Measurements from ENCODE around the gene TLCD2. TPM values are rescaled to one million over a fixed set of nuclear protein-coding genes. Genes with fewer than 3 reads are reported as not detected.
"Not testable (repeated sequence)": the region's sequence is repeated elsewhere in the genome, so short reads cannot be mapped to it uniquely, and the experiment has no call there.

TLCD2 gene
- total RNA-seq, 1 donor from 2014 or later, result 4.0 TPM

DNA sequence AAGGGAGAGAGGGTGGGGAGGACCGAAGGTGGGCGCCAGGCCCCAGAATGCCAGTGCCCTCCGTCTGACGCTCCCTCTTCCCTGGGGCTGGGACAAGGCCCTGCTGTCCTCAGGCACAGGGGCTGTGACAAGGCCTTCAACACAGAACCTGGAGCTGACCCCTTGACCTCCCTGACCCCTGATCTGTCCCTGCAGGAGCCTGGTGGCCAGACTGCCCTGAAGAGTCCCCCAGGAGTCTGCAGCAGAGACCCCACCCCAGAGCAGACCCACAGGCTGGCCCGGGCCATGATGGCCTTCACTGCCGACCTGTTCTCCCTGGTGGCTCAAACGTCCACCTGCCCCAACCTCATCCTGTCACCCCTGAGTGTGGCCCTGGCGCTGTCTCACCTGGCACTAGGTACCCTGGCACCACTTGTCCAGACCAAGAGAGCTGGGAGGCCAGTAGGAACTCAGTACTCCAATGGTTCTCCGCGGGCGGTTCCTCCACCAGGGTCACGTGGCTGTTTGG, 35.4 kb upstream of the TLCD2 start:
- Mint-ChIP-seq H3K36me3 (no peaks in the 10 kb centered on the region), H3K9me3 (no peaks in the 10 kb centered on the region), H3K27me3 (no peaks in the 10 kb centered on the region), H3K4me3 (no peak overlapping the region), H3K27ac (no peak overlapping the region), H3K4me1 (ENCODE audit: unreplicated experiment) (peaks cover 8% of the 10 kb centered on the region)
- DNase-seq (ENCODE audit: extremely low spot score, unreplicated experiment), result no peak
- TF ChIP-seq, protein P1, sequence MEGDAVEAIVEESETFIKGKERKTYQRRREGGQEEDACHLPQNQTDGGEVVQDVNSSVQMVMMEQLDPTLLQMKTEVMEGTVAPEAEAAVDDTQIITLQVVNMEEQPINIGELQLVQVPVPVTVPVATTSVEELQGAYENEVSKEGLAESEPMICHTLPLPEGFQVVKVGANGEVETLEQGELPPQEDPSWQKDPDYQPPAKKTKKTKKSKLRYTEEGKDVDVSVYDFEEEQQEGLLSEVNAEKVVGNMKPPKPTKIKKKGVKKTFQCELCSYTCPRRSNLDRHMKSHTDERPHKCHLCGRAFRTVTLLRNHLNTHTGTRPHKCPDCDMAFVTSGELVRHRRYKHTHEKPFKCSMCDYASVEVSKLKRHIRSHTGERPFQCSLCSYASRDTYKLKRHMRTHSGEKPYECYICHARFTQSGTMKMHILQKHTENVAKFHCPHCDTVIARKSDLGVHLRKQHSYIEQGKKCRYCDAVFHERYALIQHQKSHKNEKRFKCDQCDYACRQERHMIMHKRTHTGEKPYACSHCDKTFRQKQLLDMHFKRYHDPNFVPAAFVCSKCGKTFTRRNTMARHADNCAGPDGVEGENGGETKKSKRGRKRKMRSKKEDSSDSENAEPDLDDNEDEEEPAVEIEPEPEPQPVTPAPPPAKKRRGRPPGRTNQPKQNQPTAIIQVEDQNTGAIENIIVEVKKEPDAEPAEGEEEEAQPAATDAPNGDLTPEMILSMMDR (conservative IDR thresholded peaks at IDR 0.05), result no peak

DNA sequence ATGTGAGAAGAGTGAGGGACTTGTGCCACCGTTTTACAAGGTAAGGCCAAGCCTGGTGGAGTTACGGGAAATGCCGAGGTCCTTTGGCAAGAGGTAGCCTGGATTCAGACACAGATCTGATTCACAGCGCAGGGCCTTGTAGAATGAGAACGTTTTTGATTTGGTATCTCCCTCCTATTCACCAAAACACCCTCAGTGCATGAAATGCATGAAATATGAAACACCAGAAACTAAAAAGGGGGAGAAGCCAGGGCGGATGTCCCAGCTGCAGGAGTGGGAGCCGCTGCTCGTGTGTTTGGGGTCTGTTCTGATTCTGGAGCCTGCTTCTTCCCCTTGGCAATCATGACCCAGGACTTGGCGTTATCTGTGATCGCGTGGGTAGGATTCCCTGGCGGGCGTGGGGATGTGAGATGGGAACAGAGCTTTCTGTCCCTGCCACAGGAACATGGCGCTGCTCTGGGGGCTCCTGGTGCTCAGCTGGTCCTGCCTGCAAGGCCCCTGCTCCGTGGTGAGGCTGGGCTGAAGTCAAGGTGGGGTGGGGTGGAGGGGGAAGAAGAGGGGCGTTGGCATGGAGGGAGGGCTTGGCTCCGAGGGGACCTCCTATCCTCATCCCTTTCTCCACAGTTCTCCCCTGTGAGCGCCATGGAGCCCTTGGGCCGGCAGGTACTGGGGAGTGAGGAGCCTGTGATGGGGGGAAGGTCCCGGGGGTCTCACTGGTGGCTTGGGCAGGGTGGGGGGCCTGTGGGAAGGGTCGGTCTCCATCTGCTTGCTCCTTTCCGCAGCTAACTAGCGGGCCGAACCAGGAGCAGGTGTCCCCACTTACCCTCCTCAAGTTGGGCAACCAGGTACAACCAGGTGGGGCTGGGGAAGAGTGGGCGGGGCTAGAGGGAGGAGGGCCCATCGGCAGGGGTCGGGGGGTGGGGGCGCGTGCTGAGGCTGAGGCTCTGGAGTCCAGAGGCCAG, 34.7 kb upstream of the TLCD2 start:
- peaks cover 8% of the 10 kb centered on the region for H3K4me1 Mint-ChIP-seq (ENCODE audit: unreplicated experiment)
- H3K27ac Mint-ChIP-seq, result no peak overlapping the region
- no peak for DNase-seq (ENCODE audit: extremely low spot score, unreplicated experiment)
- H3K27me3 Mint-ChIP-seq, result no peaks in the 10 kb centered on the region
- H3K4me3 Mint-ChIP-seq, result no peak overlapping the region
- no peaks in the 10 kb centered on the region for H3K36me3 Mint-ChIP-seq
- H3K9me3 Mint-ChIP-seq, result no peaks in the 10 kb centered on the region
- TF ChIP-seq, protein P1 (conservative IDR thresholded peaks at IDR 0.05), result no peak

DNA sequence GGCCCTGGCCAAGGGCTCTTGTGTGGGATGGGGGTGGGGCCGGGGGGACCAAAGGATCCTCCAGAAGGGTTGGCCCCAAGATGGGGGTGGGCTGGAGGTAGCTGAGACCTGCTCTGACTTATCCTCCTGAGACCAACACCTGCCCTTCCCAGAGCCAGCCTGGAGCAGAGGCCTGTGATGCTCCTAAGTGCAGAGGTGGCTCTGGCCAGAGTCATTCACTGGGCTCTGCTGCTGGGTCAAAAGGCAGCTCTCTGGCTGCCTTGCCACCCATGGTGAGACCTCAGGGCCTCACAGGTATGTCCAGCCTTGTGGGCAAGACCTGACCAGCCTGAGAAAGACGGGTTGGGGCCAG, 32.9 kb upstream of the TLCD2 start:
- H3K9me3 Mint-ChIP-seq, result no peaks in the 10 kb centered on the region
- no peaks in the 10 kb centered on the region for H3K36me3 Mint-ChIP-seq
- no peak overlapping the region for H3K4me3 Mint-ChIP-seq
- H3K4me1 Mint-ChIP-seq (ENCODE audit: unreplicated experiment), result peaks cover 8% of the 10 kb centered on the region
- DNase-seq (ENCODE audit: extremely low spot score, unreplicated experiment), result no peak
- no peak overlapping the region for H3K27ac Mint-ChIP-seq
- no peaks in the 10 kb centered on the region for H3K27me3 Mint-ChIP-seq
- TF ChIP-seq, protein P1 (conservative IDR thresholded peaks at IDR 0.05), result no peak

DNA sequence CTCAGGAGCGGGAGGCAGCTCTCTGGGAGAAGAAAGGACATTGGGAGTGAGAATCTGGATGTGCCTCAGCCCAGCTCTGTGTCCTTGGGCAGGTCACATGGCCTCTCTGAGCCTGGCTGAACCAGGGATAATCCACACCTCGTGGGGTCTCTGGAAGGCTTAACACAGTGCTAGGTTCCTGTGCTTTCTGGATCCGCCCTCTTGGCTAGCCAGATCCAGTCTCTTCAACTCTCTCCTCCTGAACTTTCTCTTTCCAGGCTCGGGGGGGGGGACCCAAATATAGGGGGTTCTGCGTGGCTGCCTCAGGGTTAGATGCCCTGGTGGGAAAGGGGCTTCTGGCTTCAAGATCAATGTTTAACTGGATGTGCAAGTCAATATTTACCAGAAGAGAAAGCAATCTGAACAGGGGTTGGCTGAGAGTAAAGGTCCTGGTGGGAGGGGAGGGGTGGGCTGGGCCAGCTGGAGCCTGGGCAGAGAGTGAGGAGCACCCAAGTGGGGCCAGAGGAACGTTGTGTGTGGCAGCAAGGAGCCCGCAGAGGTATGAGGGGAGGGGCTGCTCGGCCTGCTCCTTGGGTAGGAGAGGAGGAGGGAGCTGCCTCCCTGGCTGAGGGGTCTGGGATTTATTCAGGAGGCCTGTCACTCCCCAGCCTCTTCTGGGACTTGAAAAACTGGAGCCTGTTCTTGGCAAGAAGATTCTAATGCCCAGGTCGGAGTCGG, 32.4 kb upstream of the TLCD2 start, which contains the start of gene SERPINF2:
Gene SERPINF2, plus strand, starts transcription at position 501 of the 717 bp plus-strand sequence. CDS start 2,125 bp downstream, outside the sequence.
- Mint-ChIP-seq H3K4me1 (ENCODE audit: unreplicated experiment) (peaks cover 8% of the 10 kb centered on the region), H3K36me3 (no peaks in the 10 kb centered on the region), H3K27ac (no peak within 1 kb of the TSS), H3K4me3 (peak within 1 kb of the TSS; percentile 63), H3K9me3 (no peaks in the 10 kb centered on the region), H3K27me3 (no peaks in the 10 kb centered on the region)
- TF ChIP-seq, protein P1 (conservative IDR thresholded peaks at IDR 0.05), result no peak
- no peak for DNase-seq (ENCODE audit: extremely low spot score, unreplicated experiment)

DNA sequence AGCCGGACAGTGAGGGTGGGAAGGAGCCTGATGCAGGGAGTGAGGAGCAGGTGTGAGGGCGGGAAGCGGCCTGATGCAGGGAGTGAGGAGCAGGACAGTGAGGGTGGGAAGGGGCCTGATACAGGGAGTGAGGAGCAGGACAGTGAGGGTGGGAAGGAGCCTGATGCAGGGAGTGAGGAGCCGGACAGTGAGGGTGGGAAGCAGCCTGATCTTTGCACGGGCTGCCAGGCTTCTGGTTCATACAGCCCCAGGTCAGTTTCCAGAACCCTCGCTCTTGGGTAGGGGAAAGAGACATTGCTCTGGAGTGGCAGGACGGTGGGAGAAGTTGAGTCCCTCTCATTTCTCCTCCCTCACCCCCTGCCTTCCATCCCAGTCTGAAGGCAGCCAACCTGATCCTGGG, 31.7 kb upstream of the TLCD2 start:
- not testable (repeated sequence) for H3K9me3 Mint-ChIP-seq; H3K4me3 Mint-ChIP-seq; DNase-seq (ENCODE audit: extremely low spot score, unreplicated experiment); H3K27me3 Mint-ChIP-seq; H3K27ac Mint-ChIP-seq; H3K36me3 Mint-ChIP-seq; H3K4me1 Mint-ChIP-seq (ENCODE audit: unreplicated experiment)
